Measurements from ENCODE around the gene RNF133.

The RNF133 gene

GRCh38 chr7:122695816-122696215, 3.1 kb downstream of the RNF133 start:
- Histone ChIP-seq H2AFZ (ENCODE audit: low read depth, low read length) (no peak overlapping the region), H3K9ac (ENCODE audit: low read length) (no peak overlapping the region), H4K20me1 (ENCODE audit: insufficient read depth, low read length) (no peaks in the 10 kb centered on the region), H3K27ac (ENCODE audit: low read length) (no peak overlapping the region), H3K79me2 (ENCODE audit: low read length) (no peaks in the 10 kb centered on the region), H3K9me3 (ENCODE audit: insufficient read depth, low read length) (peaks cover 8% of the 10 kb centered on the region; the same call in 1 of the 2 replicates), H3K4me2 (ENCODE audit: low read length) (no peak overlapping the region), H3K4me1 (ENCODE audit: low read length) (no peaks in the 10 kb centered on the region), H3K27me3 (ENCODE audit: low read depth, low read length) (no peaks in the 10 kb centered on the region), H3K4me3 (ENCODE audit: low read length) (no peak overlapping the region), H3K36me3 (replicated peaks; ENCODE audit: low read depth, low read length) (no peaks in the 10 kb centered on the region)
- TF ChIP-seq EZH2phosphoT487 (IDR thresholded peaks at IDR 0.05; ENCODE audit: low read depth) (no peak), CTCF (IDR thresholded peaks at IDR 0.05; ENCODE audit: low read depth, low read length) (no peak)

- no peak overlapping the region for H3K4me3 ChIP-seq (ENCODE audit: low read length)
- no peak overlapping the region for H3K4me2 ChIP-seq (ENCODE audit: low read length)
- TF ChIP-seq EZH2phosphoT487 (IDR thresholded peaks at IDR 0.05; ENCODE audit: low read depth) = no peak
- no peak overlapping the region for H3K27ac ChIP-seq (ENCODE audit: low read length)
- H3K36me3 ChIP-seq (replicated peaks; ENCODE audit: low read depth, low read length) = no peaks in the 10 kb centered on the region
- no peaks in the 10 kb centered on the region for H3K4me1 ChIP-seq (ENCODE audit: low read length)
- H3K9me3 ChIP-seq (ENCODE audit: insufficient read depth, low read length) = peaks cover 8% of the 10 kb centered on the region; the same call in 1 of the 2 replicates
- H2AFZ ChIP-seq (ENCODE audit: low read depth, low read length) = no peak overlapping the region
- no peaks in the 10 kb centered on the region for H3K79me2 ChIP-seq (ENCODE audit: low read length)
- H3K9ac ChIP-seq (ENCODE audit: low read length) = no peak overlapping the region
- no peaks in the 10 kb centered on the region for H3K27me3 ChIP-seq (ENCODE audit: low read depth, low read length)
- no peaks in the 10 kb centered on the region for H4K20me1 ChIP-seq (ENCODE audit: insufficient read depth, low read length)
These were observed 4.2 kb downstream of the RNF133 start for GRCh38 chr7:122694697-122695096.

GRCh38 chr7:122692769-122693309, 6.1 kb downstream of the RNF133 start:
- H3K4me1 ChIP-seq (ENCODE audit: low read length) = no peaks in the 10 kb centered on the region
- H3K4me3 ChIP-seq (ENCODE audit: low read length) = no peak overlapping the region
- H3K36me3 ChIP-seq (replicated peaks; ENCODE audit: low read depth, low read length) = no peaks in the 10 kb centered on the region
- no peak overlapping the region for H3K9ac ChIP-seq (ENCODE audit: low read length)
- H2AFZ ChIP-seq (ENCODE audit: low read depth, low read length) = no peak overlapping the region
- H3K9me3 ChIP-seq (ENCODE audit: insufficient read depth, low read length) = peaks cover 8% of the 10 kb centered on the region; the same call in 1 of the 2 replicates
- no peaks in the 10 kb centered on the region for H4K20me1 ChIP-seq (ENCODE audit: insufficient read depth, low read length)
- TF ChIP-seq EZH2phosphoT487 (IDR thresholded peaks at IDR 0.05; ENCODE audit: low read depth) (no peak), CTCF (IDR thresholded peaks at IDR 0.05; ENCODE audit: low read depth, low read length) (no peak)
- H3K27ac ChIP-seq (ENCODE audit: low read length) = no peak overlapping the region
- no peak overlapping the region for H3K4me2 ChIP-seq (ENCODE audit: low read length)
- H3K79me2 ChIP-seq (ENCODE audit: low read length) = no peaks in the 10 kb centered on the region
- no peaks in the 10 kb centered on the region for H3K27me3 ChIP-seq (ENCODE audit: low read depth, low read length)

GRCh38 chr7:122691569-122692235, 7.2 kb downstream of the RNF133 start:
- no peaks in the 10 kb centered on the region for H3K27me3 ChIP-seq (ENCODE audit: low read depth, low read length)
- TF ChIP-seq CTCF (IDR thresholded peaks at IDR 0.05; ENCODE audit: low read depth, low read length) (no peak), EZH2phosphoT487 (IDR thresholded peaks at IDR 0.05; ENCODE audit: low read depth) (no peak)

More at GRCh38 chr7:122691569-122692235, 7.2 kb downstream of the RNF133 start:
- Histone ChIP-seq H3K9ac (ENCODE audit: low read length) (no peak overlapping the region), H3K9me3 (ENCODE audit: insufficient read depth, low read length) (peaks cover 8% of the 10 kb centered on the region; the same call in 1 of the 2 replicates), H3K27ac (ENCODE audit: low read length) (no peak overlapping the region), H3K36me3 (replicated peaks; ENCODE audit: low read depth, low read length) (no peaks in the 10 kb centered on the region), H3K79me2 (ENCODE audit: low read length) (no peaks in the 10 kb centered on the region), H3K4me3 (ENCODE audit: low read length) (no peak overlapping the region), H3K4me2 (ENCODE audit: low read length) (no peak overlapping the region), H3K4me1 (ENCODE audit: low read length) (no peaks in the 10 kb centered on the region), H2AFZ (ENCODE audit: low read depth, low read length) (no peak overlapping the region), H4K20me1 (ENCODE audit: insufficient read depth, low read length) (no peaks in the 10 kb centered on the region)
